ENCODE results near the gene TLR8.

The TLR8 gene

DNA sequence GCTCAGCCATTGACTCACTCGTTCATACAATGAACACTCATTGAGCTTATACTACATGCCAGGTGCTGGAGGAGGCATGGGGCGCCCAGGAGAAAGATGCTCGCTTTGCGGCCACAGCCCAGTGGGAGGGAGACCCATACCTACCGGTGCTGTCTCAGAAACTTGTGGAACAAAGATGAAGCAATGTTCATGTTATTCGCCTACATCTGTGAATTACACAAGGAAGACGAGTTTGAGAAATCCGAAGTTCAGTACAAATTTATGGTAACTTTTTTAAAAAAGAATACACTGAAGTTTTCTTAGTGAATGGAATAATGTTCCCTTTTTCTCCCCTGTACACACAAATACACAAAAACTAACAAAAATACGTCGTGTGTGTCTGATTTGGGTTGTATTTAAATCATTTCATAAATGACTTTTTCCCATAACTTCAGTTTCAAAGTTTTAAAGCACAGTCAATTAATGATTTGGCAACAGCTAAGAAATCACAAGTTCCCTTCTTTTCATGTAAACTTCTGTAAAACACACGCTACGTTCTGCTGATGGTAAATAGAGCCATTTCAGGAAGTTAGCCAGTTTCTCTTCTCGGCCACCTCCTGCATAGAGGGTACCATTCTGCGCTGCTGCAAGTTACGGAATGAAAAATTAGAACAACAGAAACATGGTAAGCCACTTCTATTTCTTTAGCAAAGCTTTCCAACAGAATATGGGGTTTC, at the start of gene TLR8:
Gene TLR8, plus strand, starts transcription at position 575 of the 716 bp plus-strand sequence. Its CDS starts 87 bp downstream, at position 662.
- DNase-seq (ENCODE audit: low read depth): no peak

DNA sequence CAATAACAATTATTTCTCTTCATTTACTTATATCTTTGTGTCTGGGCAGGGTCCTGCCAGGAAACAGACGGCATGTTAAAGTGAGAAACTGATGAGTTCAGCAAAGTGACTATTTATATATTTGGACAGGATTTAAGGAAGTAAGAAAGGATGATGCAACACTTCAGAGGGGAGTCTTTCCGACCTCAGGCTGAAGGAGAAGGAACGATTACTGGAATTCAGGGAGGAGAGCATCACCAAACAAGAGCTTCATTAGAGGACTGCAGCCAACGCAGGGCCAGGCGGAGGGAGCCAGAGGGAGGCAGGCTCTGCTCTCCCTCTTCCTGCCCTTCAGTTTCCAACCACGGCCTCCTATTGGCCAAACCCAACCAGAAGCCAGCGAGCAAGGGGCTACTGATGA, 41.1 kb upstream of the TLR8 start:
- no peak for DNase-seq (ENCODE audit: low read depth)

DNA sequence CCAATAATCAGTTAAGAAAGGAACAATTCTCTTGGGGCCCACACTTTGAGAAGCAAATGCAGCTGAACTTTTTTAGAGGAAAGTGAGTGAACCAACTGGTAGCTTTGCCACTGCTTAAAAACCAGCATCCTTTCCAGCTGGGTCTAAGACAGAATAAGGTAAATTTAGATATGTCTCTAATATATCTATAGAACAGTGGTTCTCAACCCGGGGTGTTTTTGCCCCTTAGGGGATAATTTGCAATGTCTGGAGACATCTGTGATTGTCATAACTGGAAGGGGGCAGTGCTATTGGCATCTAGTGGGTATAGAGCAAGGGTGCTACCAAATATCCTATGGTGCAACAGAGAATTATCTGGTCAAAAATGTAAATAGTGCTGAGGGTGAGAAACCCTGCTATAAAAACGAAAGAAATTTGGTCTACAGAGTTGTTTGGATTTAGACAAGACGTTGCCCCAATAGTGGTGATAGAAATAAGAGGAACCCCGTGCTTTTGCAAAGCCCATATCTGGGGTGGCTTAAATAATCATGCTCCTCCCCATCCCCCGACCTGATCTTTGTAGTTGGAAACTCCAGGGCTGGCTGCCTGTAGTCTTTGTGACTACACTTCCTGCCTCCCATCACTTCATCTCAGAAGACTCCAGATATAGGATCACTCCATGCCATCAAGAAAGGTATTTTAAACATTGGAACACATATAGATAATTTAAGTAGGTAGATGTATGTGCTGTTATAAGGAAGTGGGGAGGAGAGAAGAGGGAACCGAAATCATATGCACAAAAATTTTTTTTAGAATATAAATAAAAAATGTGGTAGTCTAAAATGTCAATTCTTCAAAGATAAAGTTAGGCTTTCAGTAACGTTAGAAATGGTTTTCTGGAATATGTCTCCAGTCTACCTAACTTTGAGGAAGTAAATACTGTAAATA, 39.7 kb upstream of the TLR8 start, which contains the start of gene TLR7:
Gene TLR7, plus strand, starts transcription at position 622 of the 927 bp plus-strand sequence. CDS start 507 bp downstream, outside the sequence.
- DNase-seq (ENCODE audit: low read depth): no peak

DNA sequence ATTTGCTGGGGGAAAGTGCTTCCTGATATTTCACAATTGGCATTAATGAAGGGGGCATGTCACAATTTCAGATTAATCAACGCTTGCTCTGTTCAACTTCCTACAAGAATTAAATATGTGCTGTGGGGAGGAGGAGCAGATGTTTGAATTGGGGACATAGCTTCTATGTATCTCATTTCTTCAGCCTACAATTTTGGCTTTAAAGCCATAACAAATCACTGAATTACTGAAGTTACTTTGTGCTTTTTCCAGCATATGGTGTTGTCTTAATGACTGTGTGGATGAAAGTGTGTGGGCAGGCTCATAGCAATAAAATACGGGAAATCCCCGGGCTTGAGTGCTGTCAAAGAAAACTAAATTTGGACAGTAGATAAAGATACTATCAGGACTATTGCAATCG, 38.7 kb upstream of the TLR8 start:
- no peak for DNase-seq (ENCODE audit: low read depth)

DNA sequence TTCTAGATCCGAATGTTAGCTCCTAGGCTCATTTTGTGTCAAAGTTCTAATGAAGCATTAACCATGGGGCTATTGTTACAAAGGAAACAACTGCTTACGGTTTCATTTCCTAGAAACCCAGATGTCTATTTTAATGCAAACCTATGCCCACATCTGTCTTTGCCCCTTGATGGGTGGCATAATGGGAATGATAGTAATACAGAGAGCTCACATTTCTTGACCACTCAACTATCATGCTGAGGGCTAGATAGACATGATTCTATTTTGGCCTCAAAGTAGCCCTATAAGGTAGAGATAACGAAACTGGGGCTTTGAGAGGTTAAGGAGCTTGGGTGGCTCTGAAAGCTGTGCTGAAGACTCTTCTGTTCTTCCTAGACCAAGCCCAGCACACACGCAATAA, 37.7 kb upstream of the TLR8 start:
- DNase-seq (ENCODE audit: low read depth): no peak

DNA sequence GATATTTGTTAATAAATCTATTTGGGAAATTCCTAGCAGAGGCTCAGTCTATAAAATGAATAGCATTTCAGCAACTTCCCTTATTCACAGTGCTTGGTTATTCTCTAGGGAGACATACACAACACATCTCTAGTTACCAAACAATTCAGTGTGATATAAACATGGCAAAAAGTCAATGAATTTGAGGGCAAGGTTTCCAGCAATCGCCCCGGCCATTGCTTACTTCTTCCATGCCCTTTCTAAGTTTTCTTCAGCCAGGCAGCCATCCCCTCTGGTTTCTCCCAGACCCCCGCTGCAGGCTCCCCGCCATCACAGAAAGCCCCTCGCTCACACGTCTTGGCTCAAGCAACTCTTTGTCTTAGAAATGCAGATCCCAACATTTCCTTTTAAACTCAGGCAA, 35.2 kb upstream of the TLR8 start:
- DNase-seq (ENCODE audit: low read depth): no peak

DNA sequence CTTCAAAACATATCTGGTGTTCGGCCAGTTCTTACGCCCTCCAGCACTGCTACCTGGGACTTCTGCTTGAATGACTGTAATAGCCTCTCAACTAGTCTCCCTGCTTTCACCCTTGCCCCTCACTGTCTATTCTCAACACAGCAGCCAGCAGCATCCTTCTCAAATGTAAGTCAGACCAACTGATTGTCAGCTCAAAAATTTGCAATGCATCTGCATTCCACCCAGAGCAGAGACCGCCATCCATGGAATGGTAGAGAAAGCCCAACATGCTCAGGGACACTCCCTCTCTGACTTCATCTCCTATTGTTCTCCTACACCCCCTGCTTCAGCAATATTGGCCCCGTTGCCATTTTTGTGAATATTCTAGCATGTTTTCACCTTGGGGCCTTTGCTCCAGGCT, 33.7 kb upstream of the TLR8 start:
- DNase-seq (ENCODE audit: low read depth): no peak

DNA sequence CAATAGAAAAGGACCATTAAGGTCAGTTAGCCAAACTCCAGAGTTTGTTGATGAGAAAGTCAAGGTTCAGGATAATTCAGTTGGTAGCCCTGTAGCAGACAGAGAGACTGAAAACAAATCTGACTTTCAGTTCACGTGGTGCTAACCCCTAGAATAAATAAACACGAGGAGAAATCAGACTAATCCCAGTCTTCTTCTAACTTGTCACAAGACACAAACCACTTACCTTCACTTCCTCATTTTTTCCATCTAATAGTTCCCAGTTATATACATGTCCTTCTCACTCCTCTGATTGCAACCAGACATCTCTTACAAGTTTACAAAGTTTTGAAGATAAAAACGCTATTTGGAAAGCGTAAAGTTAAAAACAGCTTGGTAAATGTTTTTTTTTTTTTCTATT, 31.8 kb upstream of the TLR8 start:
- no peak for DNase-seq (ENCODE audit: low read depth)

DNA sequence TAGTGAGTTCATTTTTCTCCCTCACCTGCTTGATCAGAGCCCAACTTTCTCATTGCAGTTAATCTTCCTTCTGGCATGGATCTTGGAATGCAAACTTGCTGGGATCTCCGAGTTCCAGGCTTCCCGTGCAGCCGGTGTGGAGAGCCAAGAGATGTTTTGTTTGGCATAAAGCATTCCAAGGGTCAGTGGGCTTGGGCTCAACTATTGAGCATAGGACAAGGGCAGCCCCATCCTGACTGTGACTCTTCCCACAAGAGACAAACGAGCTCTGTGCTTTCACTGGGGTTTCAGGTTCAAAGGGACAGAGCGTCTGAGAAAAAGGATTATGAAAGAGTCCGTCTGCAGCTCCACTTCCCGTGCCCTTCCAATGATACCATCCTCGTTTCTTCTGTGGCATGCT, 29.0 kb upstream of the TLR8 start:
- DNase-seq (ENCODE audit: low read depth): no peak

DNA sequence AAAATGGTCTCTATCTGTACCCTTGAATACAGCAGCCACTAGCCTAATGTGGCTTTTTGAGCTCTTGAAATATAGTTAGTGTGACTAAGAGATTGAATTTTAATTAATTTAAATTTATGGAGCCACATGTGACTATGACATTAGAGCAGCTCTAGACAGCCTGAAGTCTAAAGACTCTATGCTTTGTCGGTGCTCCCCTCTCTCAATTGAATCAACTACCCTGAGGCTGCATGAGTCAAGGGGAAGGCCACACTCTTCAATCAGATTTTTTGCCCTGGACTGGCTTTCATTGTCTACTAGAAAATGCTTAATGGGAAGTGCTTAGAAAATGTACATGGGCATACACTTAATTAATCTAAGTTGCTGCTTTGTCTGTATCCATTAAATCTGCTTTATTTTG, 27.9 kb upstream of the TLR8 start:
- no peak for DNase-seq (ENCODE audit: low read depth)

DNA sequence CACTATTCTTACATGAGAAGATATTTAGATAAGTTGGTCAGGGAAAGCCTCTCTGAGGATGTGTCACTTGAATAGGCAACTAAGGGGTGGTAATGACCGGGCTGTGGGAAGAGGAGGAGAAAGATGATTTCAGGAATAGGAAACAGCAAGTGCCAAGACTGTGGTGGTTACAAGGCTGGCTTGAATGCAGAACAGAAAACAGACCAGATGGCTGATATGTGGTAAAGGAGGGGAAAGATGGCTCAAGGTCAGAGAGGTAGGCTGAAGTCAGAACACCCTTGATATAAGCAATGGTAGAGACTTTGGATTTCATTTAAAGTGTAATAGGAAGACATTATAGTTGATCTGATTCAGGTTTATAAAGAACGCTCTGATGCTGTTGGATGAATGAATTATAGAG, 24.5 kb upstream of the TLR8 start:
- no peak for DNase-seq (ENCODE audit: low read depth)

DNA sequence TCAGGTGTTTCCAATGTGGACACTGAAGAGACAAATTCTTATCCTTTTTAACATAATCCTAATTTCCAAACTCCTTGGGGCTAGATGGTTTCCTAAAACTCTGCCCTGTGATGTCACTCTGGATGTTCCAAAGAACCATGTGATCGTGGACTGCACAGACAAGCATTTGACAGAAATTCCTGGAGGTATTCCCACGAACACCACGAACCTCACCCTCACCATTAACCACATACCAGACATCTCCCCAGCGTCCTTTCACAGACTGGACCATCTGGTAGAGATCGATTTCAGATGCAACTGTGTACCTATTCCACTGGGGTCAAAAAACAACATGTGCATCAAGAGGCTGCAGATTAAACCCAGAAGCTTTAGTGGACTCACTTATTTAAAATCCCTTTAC, 20.9 kb upstream of the TLR8 start:
- DNase-seq (ENCODE audit: low read depth): no peak

DNA sequence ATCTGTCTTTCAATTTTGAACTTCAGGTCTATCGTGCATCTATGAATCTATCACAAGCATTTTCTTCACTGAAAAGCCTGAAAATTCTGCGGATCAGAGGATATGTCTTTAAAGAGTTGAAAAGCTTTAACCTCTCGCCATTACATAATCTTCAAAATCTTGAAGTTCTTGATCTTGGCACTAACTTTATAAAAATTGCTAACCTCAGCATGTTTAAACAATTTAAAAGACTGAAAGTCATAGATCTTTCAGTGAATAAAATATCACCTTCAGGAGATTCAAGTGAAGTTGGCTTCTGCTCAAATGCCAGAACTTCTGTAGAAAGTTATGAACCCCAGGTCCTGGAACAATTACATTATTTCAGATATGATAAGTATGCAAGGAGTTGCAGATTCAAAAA, 19.9 kb upstream of the TLR8 start:
- DNase-seq (ENCODE audit: low read depth): no peak

DNA sequence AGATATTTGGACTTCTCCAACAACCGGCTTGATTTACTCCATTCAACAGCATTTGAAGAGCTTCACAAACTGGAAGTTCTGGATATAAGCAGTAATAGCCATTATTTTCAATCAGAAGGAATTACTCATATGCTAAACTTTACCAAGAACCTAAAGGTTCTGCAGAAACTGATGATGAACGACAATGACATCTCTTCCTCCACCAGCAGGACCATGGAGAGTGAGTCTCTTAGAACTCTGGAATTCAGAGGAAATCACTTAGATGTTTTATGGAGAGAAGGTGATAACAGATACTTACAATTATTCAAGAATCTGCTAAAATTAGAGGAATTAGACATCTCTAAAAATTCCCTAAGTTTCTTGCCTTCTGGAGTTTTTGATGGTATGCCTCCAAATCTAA, 19.3 kb upstream of the TLR8 start:
- no peak for DNase-seq (ENCODE audit: low read depth)

DNA sequence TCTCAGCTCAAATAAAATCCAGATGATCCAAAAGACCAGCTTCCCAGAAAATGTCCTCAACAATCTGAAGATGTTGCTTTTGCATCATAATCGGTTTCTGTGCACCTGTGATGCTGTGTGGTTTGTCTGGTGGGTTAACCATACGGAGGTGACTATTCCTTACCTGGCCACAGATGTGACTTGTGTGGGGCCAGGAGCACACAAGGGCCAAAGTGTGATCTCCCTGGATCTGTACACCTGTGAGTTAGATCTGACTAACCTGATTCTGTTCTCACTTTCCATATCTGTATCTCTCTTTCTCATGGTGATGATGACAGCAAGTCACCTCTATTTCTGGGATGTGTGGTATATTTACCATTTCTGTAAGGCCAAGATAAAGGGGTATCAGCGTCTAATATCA, 18.7 kb upstream of the TLR8 start:
- DNase-seq (ENCODE audit: low read depth): no peak

DNA sequence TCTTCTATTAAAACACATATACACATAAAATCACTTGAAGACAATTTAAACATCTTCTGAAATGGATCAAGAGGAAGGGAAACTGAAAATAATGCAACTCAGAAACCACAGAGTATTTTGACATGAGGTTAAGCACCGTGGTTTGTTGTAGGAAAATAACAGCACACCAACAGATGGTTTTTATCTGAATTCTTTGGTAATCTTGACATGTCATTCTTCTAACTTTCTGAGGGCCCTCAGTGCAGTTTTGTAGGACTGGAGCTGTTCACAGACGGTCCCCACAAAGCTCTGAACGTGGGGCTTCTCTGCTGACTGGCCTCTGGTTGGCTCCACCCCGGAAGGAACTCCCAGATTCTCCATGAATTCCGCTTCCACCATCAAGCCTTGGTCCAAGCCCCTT, 16.0 kb upstream of the TLR8 start:
- no peak for DNase-seq (ENCODE audit: low read depth)

DNA sequence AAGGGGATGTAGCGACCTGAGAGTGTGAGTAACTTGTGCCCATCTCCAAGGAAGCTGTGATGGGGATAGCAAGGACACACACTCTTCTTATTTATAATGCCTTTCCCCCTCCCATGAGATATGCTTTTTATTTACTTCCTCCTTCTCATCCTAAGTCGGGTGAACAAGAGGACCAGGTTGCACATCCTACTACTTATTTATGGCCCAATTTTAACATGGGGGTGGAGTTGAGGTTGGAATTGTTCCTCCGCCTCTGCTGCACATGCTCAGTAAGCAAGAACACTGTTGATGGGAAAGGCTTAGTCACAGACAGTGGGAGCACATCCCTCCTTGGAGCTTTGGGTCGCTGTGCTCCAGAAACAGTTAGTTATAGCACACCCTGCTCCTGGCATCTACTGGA, 15.2 kb upstream of the TLR8 start:
- no peak for DNase-seq (ENCODE audit: low read depth)

DNA sequence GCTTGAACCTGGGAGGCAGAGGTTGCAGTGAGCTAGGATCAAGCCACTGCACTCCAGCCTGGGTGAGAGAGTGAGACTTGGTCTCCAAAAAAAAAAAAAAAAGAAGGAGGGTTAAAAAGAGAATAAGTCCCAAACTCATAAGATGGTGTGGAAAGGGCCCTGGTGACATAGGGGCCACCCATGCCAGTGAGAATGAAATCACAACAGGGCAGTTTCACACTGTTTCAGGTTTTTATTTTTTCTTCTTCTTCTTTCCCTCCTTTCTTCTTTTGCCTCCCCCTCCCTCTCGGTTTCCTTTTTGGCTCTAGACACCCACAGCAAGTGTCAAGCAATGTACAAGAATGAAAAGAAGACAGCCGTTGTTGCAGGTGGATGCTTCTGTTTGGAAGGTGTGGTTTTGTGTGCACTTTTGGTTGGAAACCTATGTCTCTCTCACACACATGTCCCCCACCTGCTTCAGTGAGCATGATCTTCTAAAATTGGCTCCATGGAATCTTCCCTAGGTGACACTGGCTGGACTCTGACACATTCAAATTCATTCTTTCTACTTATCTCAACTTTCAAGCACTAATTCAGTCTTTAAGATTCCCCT, 14.4 kb upstream of the TLR8 start:
- no peak for DNase-seq (ENCODE audit: low read depth)

DNA sequence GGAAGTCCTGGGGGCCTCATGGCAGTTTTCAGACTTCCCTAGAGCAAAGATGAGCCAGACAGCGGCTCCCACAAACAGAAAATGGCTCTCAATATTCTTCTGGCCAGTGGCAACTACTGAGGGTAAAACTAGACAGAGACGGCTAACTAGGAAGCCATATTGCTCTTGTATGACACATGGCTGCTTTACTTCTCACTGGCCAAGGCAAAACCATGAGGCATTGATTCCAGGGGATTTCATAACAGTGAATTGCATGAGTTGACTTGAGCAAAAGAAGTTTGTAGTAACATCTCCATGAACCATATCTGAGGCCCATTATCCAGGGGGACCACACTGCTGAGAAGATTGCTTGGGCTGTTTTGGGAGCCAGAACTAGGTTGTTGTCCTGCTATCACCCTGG, 13.7 kb upstream of the TLR8 start:
- no peak for DNase-seq (ENCODE audit: low read depth)

DNA sequence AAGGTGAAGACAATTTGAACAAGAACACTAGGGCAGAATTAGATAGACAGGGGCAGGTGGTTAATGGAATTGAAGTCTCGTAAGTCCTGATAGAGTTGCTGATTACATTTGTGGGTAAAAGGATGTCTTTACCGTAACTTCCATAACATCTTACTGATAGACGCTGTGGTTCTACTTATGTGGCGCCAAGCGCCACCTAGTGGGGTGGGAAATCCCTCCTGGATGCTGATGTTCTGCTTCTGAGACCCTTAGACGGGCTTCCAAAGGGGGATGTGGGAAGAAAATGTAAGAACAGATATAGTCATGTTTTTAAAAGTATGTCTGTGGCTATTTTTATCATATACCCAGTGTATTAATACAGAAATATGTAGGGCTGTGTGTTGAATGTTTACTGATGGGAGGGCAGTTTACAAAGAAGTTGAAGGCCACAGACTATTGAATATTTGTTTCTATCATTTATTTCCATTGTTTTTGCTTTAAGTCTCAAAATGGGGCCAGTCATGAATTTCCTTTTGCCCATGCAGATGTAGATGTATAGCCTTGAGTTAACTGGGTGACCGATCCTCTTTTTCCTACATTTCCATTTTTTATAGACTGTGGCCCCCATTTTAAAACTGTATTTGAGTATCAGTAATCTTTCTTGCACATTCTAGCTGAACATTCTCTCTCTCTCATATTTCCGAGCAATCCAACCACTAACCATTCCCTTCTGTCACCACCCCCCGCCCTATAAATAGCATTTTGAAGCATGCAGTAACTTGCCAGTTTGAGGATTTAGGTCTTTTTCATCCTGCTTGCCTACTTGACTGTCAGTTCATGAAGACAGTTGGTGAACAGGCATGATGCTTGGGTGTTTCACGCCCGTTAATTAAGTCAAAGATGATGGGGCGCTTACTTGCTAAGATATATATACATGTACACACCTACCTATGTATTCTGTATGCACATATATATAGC, 12.1 kb upstream of the TLR8 start:
- DNase-seq (ENCODE audit: low read depth): no peak

DNA sequence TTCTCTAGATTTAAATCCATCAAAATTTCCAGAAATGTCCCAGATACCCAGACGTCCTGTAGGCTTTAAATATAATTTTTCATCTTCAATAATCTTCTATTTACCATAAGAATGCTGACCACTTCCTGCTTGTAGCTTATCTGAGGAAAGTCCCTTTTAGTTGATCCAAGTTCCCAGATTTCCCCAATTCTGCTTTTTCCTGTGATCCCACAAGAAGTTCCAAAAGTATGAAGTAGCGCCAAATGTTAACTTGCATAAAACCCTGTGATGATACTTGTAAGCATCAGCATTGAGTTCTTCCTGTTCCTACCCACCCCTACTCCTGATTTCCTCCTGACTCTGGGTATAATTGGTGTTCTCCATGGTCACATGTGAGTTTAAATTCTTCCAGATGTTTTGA, 10.6 kb upstream of the TLR8 start:
- no peak for DNase-seq (ENCODE audit: low read depth)

DNA sequence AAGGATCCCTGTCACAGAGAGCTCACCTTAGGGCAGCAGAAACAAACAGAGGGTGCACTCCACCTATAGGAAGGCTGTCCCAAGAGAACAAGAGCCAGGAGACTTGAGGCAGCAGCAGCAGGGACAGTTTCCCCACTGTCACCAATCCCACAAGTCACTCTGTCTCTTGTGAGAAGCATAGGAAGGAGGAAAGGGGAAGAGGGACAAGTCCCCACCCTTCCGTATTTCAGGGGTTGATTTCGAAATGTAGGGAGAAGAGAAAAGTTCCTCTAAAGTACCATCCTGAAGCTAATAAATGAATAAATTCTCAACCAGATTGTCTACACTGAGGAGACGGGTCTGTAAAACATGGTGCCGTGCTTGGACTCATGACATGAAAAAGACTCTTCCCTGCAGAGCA, 9.5 kb upstream of the TLR8 start:
- DNase-seq (ENCODE audit: low read depth): no peak

All from CMK (cell line).